Liver (tissue), 9 donors: ENCODE results near the gene NTN5. TPM values are rescaled to one million over a fixed set of nuclear protein-coding genes. Genes with fewer than 3 reads are reported as not detected.

Experiments used
- DNase-seq: peaks from one replicate; pipeline ENCODE4 v3.0.0-alpha.2; 2017; ENCODE audit warnings: low spot score
- H3K27ac ChIP-seq, 2 donors: one replicate each; pipeline ENCODE4 v1.7.0; 2013; ENCODE audit warnings: inconsistent platforms in 2 of 2, low read length in 2 of 2, control low read depth in 1 of 2, low read depth in 1 of 2, mild to moderate bottlenecking in 1 of 2
- H3K27me3 ChIP-seq, 4 donors: one replicate each; pipeline versions ENCODE4 v1.6.1 to v1.7.0; 2013; ENCODE audit warnings: low read length in 3 of 4, inconsistent platforms in 1 of 4, mild to moderate bottlenecking in 1 of 4, moderate library complexity in 1 of 4; ENCODE audit not compliant: control insufficient read depth in 4 of 4, insufficient read depth in 4 of 4
- H3K36me3 ChIP-seq, 4 donors: one replicate each; pipeline versions ENCODE4 v1.6.1 to v1.7.0; 2013; ENCODE audit warnings: low read length in 3 of 4, mild to moderate bottlenecking in 3 of 4, low read depth in 1 of 4, moderate library complexity in 1 of 4; ENCODE audit not compliant: control insufficient read depth in 4 of 4, insufficient read depth in 3 of 4
- H3K4me1 ChIP-seq, 4 donors: one replicate each; pipeline versions ENCODE4 v1.6.1 to v1.7.0; 2013; ENCODE audit warnings: low read length in 3 of 4, mild to moderate bottlenecking in 3 of 4, moderate library complexity in 1 of 4; ENCODE audit not compliant: control insufficient read depth in 4 of 4, insufficient read depth in 4 of 4
- H3K4me3 ChIP-seq, 3 donors: one replicate each; pipeline versions ENCODE4 v1.6.1 to v1.7.0; 2013; ENCODE audit warnings: low read length in 3 of 3, control low read depth in 1 of 3, low read depth in 1 of 3, mild to moderate bottlenecking in 1 of 3
- H3K9ac ChIP-seq, 2 donors: one replicate each; pipeline ENCODE4 v1.7.0; 2013; ENCODE audit warnings: low read length in 2 of 2, mild to moderate bottlenecking in 2 of 2, moderate library complexity in 2 of 2, control low read depth in 1 of 2, low read depth in 1 of 2
- H3K9me3 ChIP-seq, 4 donors: one replicate each; pipeline versions ENCODE4 v1.6.1 to v1.7.0; 2013; ENCODE audit warnings: low read length in 3 of 4; ENCODE audit not compliant: control insufficient read depth in 4 of 4
- FOXA1 ChIP-seq: IDR thresholded peaks from 2 replicates; pipeline ENCODE4 v1.6.1; 2016; ENCODE audit warnings: antibody characterized with exemption
- FOXA2 ChIP-seq: IDR thresholded peaks from 2 replicates; pipeline ENCODE4 v1.6.1; 2016; ENCODE audit warnings: antibody characterized with exemption
- GABPA ChIP-seq, 2 donors: IDR thresholded peaks in 1 of 2; conservative IDR thresholded peaks in 1 of 2; 2 replicates each; pipeline ENCODE4 v1.6.1; 2016; ENCODE audit warnings: antibody characterized with exemption in 2 of 2, mild to moderate bottlenecking in 1 of 2, moderate library complexity in 1 of 2
- HNF4A ChIP-seq, 2 donors: conservative IDR thresholded peaks; 2 replicates each; pipeline ENCODE4 v1.6.1; 2016; ENCODE audit warnings: antibody characterized with exemption in 2 of 2, mild to moderate bottlenecking in 2 of 2
- HNF4G ChIP-seq: IDR thresholded peaks from 2 replicates; pipeline ENCODE4 v1.6.1; 2016; ENCODE audit warnings: antibody characterized with exemption
- JUND ChIP-seq, 2 donors: IDR thresholded peaks; 2 replicates each; pipeline ENCODE4 v1.6.1; 2016; ENCODE audit warnings: antibody characterized with exemption in 2 of 2
- NR2F2 ChIP-seq: IDR thresholded peaks from 2 replicates; pipeline ENCODE4 v1.6.1; 2016; ENCODE audit warnings: antibody characterized with exemption
- RAD21 ChIP-seq, 2 donors: IDR thresholded peaks; 2 replicates each; pipeline ENCODE4 v1.6.1; 2016; ENCODE audit warnings: antibody characterized with exemption in 2 of 2, mild to moderate bottlenecking in 2 of 2
- SP1 ChIP-seq: IDR thresholded peaks from 2 replicates; pipeline ENCODE4 v1.6.1; 2018; ENCODE audit warnings: antibody characterized with exemption, mild to moderate bottlenecking
- TAF1 ChIP-seq: conservative IDR thresholded peaks from 2 replicates; pipeline ENCODE4 v1.6.1; 2016; ENCODE audit warnings: antibody characterized with exemption, mild to moderate bottlenecking
- YY1 ChIP-seq: IDR thresholded peaks from 2 replicates; pipeline ENCODE4 v1.6.1; 2016; ENCODE audit warnings: antibody characterized with exemption, mild to moderate bottlenecking
- WGBS: extraction: QIAGEN DNeasy Blood & Tissue Kit; methylation state at CpG from one replicate; pipeline ENCODE4 v1.1.7; 2013; 5-methylcytosine and 5-hydroxymethylcytosine counted together
- polyA plus RNA-seq, 2 donors: library from polyadenylated mRNA; stranded (reverse) in 1 of 2; unstranded in 1 of 2; fragments of 200-250 nt in 1 of 2; fragments of >200 nt in 1 of 2; fragmentation: Nextera tagmentation in 1 of 2; extraction: Ambion mirVana in 1 of 2; gene quantifications; one replicate each; pipeline versions ENCODE4 v1.2.1 to v1.2.3, GENCODE V29; 2013 to 2015
- total RNA-seq, 2 donors: library from RNA; depleted of rRNA; stranded (reverse); fragments of >200 nt; gene quantifications; one replicate each; pipeline ENCODE4 v1.2.3, GENCODE V29; 2014
- TF ChIP-seq, protein P1 (sequence below): fragments of 150-350 bp; IDR thresholded peaks from 2 replicates; pipeline ENCODE4 v1.5.1; 2017; ENCODE audit warnings: improper control_type of control experiment, low read depth, low read length; ENCODE audit not compliant: missing input control
- TF ChIP-seq, protein P2 (sequence below): IDR thresholded peaks from 2 replicates; pipeline ENCODE4 v1.6.1; 2016; ENCODE audit warnings: antibody characterized with exemption
- TF ChIP-seq, protein P3 (sequence below): IDR thresholded peaks from 2 replicates; pipeline ENCODE4 v1.6.1; 2016; ENCODE audit warnings: antibody characterized with exemption, mild to moderate bottlenecking
- TF ChIP-seq, protein P4 (sequence below): IDR thresholded peaks from 2 replicates; pipeline ENCODE4 v1.6.1; 2016; ENCODE audit warnings: antibody characterized with exemption
- TF ChIP-seq, protein P5 (sequence below): IDR thresholded peaks from 2 replicates; pipeline ENCODE4 v1.6.1; 2016; ENCODE audit warnings: antibody characterized with exemption
- donor health status: healthy.
- donor health status: healthy.
- donor health status: healthy.
- donor health status: healthy.
- donor health status: healthy.

The NTN5 gene
- total and polyA plus RNA-seq, 4 donors: 0.08 to 0.09 TPM; not detected in 2

DNA sequence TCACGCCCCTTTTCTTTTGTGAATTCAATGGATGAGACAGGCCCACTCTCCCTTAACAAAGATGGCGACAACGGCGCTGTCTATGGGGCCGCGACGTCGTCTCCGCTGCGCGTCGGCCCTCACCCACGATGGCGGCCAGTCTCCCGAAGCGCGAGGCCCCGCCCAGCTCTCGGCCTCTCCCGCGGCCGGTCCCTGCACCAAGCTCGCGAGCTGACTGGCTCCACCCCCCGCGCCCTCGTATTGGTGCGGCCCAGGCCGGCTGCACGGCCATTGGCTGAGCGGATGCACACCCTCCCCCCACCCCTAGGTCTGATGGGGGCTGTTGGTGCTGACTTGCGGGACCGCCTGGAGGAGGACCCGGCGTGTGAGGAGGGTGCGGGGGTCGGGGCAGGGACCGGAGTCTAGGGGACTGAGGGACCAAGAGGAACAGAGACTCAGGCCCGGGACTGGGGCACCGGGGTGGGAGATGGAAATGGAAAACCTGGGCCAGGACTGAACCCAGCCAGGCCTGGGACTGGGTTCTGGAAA is 48.7 kb downstream of the NTN5 start:
- DNase-seq: peak; percentile 97
- no peaks in the 10 kb centered on the region for H3K36me3 ChIP-seq
- H3K27ac ChIP-seq: peak overlapping the region; percentile 58 to 76
- peak overlapping the region; percentile 60 to 66 for H3K9ac ChIP-seq
- no peaks in the 10 kb centered on the region for H3K27me3 ChIP-seq
- H3K4me3 ChIP-seq: peak overlapping the region; percentile 57 to 60 (median 59)
- H3K4me1 ChIP-seq: peaks cover 10 to 60% (median 45%) of the 10 kb centered on the region in 4 donors
- H3K9me3 ChIP-seq: no peaks in the 10 kb centered on the region
- TF ChIP-seq GABPA (IDR thresholded peaks at IDR 0.05 in 1 of 2, conservative IDR thresholded peaks at IDR 0.05 in 1 of 2): no peak
- TF ChIP-seq RAD21 (IDR thresholded peaks at IDR 0.05): no peak
- TF ChIP-seq, protein P1, sequence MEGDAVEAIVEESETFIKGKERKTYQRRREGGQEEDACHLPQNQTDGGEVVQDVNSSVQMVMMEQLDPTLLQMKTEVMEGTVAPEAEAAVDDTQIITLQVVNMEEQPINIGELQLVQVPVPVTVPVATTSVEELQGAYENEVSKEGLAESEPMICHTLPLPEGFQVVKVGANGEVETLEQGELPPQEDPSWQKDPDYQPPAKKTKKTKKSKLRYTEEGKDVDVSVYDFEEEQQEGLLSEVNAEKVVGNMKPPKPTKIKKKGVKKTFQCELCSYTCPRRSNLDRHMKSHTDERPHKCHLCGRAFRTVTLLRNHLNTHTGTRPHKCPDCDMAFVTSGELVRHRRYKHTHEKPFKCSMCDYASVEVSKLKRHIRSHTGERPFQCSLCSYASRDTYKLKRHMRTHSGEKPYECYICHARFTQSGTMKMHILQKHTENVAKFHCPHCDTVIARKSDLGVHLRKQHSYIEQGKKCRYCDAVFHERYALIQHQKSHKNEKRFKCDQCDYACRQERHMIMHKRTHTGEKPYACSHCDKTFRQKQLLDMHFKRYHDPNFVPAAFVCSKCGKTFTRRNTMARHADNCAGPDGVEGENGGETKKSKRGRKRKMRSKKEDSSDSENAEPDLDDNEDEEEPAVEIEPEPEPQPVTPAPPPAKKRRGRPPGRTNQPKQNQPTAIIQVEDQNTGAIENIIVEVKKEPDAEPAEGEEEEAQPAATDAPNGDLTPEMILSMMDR: no peak
- peak; percentile 81 for TF ChIP-seq SP1
- no peak for TF ChIP-seq HNF4A (conservative IDR thresholded peaks at IDR 0.05)
- no peak for TF ChIP-seq HNF4G
- peak; percentile 100 for TF ChIP-seq YY1
- TF ChIP-seq, protein P2, sequence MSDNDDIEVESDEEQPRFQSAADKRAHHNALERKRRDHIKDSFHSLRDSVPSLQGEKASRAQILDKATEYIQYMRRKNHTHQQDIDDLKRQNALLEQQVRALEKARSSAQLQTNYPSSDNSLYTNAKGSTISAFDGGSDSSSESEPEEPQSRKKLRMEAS: no peak
- TF ChIP-seq TAF1: no peak
- TF ChIP-seq FOXA1: no peak
- TF ChIP-seq NR2F2: no peak
- TF ChIP-seq, protein P3, sequence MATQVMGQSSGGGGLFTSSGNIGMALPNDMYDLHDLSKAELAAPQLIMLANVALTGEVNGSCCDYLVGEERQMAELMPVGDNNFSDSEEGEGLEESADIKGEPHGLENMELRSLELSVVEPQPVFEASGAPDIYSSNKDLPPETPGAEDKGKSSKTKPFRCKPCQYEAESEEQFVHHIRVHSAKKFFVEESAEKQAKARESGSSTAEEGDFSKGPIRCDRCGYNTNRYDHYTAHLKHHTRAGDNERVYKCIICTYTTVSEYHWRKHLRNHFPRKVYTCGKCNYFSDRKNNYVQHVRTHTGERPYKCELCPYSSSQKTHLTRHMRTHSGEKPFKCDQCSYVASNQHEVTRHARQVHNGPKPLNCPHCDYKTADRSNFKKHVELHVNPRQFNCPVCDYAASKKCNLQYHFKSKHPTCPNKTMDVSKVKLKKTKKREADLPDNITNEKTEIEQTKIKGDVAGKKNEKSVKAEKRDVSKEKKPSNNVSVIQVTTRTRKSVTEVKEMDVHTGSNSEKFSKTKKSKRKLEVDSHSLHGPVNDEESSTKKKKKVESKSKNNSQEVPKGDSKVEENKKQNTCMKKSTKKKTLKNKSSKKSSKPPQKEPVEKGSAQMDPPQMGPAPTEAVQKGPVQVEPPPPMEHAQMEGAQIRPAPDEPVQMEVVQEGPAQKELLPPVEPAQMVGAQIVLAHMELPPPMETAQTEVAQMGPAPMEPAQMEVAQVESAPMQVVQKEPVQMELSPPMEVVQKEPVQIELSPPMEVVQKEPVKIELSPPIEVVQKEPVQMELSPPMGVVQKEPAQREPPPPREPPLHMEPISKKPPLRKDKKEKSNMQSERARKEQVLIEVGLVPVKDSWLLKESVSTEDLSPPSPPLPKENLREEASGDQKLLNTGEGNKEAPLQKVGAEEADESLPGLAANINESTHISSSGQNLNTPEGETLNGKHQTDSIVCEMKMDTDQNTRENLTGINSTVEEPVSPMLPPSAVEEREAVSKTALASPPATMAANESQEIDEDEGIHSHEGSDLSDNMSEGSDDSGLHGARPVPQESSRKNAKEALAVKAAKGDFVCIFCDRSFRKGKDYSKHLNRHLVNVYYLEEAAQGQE: peak; percentile 30
- no peak for TF ChIP-seq FOXA2
- TF ChIP-seq JUND (IDR thresholded peaks at IDR 0.05): no peak
- TF ChIP-seq, protein P4, sequence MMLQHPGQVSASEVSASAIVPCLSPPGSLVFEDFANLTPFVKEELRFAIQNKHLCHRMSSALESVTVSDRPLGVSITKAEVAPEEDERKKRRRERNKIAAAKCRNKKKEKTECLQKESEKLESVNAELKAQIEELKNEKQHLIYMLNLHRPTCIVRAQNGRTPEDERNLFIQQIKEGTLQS: no peak
- TF ChIP-seq, protein P5, sequence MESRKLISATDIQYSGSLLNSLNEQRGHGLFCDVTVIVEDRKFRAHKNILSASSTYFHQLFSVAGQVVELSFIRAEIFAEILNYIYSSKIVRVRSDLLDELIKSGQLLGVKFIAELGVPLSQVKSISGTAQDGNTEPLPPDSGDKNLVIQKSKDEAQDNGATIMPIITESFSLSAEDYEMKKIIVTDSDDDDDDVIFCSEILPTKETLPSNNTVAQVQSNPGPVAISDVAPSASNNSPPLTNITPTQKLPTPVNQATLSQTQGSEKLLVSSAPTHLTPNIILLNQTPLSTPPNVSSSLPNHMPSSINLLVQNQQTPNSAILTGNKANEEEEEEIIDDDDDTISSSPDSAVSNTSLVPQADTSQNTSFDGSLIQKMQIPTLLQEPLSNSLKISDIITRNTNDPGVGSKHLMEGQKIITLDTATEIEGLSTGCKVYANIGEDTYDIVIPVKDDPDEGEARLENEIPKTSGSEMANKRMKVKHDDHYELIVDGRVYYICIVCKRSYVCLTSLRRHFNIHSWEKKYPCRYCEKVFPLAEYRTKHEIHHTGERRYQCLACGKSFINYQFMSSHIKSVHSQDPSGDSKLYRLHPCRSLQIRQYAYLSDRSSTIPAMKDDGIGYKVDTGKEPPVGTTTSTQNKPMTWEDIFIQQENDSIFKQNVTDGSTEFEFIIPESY: peak; percentile 68
- 1% methylated on average over 40 of the region's 40 CpGs for WGBS
